CD4-positive, alpha-beta T cell treated with Interleukin-12 subunit alpha and Interleukin-12 subunit beta, for 1 hour (primary cell): ENCODE measurements around the gene ZCCHC7.
"Not testable (repeated sequence)": the region's sequence is repeated elsewhere in the genome, so short reads cannot be mapped to it uniquely, and the experiment has no call there.

Experiments used
- DNase-seq: peaks from one replicate; pipeline ENCODE4 v3.0.0-alpha.2; 2020

ZCCHC7 gene

DNA sequence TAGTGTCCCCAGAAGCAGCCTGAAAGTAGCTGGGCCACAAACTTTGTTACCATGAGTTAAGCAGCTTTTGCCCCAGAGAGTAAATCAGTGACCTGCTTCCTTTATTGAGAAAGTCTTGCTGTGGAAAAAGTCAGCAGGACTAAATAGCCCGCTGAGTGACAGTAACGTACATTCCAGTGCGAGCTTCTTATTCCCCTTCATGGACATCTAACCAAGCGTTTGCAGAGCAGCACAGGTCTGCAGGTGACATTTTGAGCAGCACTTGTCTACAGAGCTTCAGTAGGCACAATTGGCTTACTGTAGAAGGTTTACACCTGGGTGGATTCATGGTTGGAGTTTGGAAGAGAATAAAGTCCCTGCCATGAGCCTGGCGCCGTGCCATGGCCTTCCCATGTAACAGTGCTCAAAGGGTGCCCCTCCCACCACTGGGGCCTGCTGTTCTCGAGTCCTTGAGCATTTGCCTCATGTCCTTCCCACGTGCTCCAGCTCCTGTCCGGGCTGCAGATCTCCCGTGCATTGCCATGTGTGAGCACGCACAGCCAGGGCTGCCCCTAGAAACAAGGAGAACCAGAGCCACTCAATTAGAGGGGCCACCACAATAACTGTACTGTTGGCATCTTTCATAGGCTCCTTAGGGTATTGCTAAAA, 260.8 kb downstream of the ZCCHC7 start:
- DNase-seq = no peak

DNA sequence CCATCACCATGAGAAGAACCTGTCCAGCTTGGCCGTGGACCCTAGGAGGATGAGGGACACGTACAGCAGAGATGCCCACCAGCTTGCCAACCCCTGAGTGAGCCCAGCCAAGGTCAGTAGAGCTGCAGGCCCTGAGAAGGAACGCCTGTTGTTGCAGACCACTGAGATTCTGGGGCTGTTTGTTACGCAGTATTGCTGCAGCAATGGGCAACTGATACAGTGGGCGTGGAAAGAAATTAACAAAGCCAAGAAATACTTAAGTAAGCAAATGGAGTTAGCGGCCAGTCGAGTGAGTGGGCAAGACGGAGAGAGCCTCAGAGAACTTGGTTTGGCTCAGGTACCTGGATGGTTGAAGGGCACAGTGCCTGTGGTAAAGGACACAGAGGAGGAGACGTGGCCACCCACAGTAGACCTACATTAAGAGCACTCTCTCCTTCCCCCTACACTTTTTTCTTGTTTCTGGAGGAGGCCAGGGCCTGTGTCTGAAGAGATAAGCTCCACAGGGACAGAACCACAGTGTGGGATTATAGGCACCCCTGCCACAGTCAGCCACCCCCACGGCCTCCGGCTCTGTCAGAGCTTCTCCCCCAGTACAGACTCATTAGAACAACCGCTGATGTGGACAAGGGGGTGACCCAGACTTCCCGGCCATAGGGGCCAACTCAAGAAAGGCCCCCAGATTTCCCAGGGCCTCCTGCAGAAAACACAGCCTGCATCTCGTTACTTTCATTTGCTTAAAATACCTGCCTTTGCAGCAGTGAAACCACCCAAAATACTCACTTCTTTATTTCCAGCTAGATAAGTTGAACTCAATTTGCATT, 262.0 kb downstream of the ZCCHC7 start:
- no peak for DNase-seq

DNA sequence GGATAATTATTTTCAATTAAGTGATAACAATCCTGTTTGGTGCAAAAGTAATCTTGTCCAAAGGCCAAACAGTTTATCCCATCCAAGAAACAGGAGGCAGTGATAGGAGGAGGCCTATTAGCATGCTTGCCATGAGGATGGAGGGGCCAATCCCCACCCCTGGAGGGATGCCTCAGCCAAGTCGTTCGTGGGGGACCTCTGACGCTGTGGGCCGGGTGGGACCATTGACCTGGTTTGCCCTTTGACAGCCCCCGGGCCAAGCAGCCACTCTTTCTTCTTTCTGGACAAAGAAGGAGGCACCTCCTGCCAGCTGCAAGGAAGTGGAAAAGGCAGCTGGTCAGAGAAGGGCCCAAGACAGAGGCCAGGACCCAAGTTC, 262.6 kb downstream of the ZCCHC7 start:
- no peak for DNase-seq

DNA sequence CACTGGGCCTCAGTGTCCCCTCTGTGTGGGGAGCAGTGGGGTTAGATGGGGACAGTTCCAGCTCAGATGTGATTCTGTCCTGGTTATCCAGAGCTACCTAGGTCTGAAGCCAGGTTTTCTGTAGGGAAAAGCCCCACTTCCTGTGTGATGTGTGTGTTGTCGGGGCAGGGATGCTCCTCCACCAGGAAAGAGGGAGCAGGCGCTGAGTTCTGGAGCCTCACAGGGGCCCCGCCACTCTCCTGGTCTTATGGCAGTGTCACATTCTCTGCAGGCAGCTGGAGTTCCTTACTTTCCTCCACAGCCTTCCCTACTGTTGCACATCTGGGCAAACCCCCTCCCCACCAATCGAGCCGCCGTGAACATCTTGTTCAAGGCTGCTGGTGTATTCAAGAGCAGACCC, 263.0 kb downstream of the ZCCHC7 start:
- no peak for DNase-seq

DNA sequence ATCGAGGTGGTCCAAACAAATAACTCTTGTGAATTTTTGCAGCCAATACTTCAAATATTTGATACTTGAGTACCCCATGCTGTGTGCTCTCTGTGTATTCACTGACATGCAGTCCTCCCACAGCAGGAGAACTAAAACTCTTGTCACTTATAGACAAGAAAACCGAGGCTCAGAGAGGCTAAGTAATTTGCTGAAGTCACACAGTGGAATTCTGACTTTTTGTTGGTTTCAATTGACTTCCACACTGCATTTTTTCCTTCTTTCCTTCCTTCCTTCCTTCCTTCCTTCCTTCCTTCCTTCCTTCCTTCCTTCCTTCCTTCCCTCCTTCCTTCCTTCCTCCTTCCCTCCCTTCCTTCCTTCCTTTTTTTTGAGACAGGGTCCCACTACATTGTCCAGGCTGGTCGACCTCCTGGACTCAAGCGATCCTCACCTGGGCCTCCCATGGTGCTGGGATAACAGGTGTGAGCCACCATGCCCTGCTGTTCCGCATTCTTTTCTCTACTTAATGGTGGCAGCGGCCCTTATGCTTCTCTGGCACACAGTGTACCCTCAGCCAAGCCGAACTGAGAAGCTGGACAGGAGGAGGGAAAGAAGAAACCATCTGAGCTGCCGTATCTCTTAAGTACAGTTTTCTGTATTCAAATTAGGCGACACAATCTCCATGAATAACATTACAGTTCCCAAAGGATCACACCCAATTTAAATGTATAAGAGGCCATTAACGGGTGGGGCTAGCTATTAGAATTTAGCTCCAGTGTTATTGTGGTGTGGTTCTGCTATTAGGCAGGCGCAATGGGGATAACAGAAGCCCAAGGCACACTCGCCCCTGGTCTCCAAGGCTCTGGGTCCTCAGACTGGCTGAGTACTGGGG, 263.7 kb downstream of the ZCCHC7 start:
- DNase-seq = no peak

DNA sequence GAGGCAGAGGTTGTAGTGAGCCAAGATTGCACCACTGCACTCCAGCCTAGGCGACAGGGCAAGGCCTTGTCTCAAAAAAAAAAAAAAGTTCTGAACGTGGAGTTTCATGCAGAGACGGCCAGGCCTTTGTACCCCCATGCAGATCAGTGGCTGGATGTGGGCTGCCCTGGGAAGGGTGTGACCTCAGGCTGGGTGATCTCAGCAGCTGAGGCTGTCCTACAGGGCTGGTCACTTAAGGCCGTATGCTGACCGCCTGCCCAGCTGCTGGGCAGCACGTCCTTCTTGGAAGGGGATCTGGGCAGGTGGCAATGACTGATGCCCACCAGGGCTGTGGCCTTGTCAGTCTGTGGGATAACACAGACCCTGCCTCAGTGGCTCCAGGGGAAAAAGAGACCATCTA, 264.9 kb downstream of the ZCCHC7 start:
- DNase-seq = no peak

DNA sequence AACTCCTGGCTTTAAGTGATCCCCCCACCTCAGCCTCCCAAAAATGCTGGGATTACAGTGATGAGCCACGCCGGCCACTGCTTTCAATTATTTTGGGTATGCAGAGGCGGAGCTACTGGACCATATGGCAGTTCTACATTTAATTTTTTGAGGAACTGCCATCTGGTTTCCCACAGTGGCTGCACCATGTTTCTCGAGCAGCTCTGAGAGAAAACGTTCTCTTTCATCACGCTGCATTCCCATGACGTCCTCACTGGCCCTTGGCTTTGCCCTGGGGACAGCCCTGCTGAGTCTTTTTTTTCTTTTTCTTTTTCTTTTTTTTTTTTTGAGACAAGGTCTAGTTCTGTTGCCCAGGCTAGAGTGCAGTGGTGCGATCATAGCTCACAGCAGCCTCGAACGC, 266.6 kb downstream of the ZCCHC7 start:
- DNase-seq = no peak

GRCh38 chr9:37390759-37391158, 270.4 kb downstream of the ZCCHC7 start:
- peak; percentile 31 for DNase-seq

- DNase-seq = no peak
These were observed 271.9 kb downstream of the ZCCHC7 start for GRCh38 chr9:37392272-37392671.

DNA sequence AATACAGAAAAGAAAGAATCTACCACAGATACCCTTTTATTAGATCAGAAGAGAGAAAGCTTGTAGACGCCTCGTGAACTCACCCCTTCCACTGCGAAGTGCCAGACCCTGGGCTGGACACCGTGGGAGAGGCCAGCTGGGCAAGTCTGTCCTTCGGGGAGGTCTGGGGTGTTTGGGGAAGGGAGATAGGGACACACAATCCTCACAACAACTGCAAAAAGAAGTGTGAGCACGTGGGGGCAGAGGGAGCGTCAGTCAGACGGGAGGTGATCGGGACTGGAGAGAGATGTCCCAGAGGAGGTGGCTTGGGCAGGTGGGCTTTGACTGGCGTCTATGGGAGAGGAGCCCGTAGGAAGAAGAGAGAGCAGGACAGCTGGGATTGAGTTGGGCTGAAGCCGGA, 274.9 kb downstream of the ZCCHC7 start:
- no peak for DNase-seq

DNA sequence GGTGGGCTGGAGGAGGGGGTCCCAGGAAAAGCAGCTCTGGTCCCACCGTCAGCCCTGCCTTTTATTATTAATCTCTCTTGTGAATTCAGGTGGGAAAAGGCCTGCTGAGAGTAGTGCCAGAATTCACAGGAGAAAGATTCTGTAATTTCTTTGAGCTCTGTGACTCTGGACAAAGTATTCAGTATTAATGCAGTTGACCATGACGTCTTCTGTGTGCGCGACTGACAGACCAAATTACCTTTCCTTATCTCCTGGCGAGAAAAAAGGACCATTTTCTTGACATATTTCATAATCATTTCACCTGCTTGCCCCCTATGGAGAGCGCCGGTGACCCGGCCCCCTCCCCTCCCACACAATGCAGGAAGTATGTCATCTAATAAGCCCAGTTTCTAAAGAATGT, 275.3 kb downstream of the ZCCHC7 start:
- no peak for DNase-seq

DNA sequence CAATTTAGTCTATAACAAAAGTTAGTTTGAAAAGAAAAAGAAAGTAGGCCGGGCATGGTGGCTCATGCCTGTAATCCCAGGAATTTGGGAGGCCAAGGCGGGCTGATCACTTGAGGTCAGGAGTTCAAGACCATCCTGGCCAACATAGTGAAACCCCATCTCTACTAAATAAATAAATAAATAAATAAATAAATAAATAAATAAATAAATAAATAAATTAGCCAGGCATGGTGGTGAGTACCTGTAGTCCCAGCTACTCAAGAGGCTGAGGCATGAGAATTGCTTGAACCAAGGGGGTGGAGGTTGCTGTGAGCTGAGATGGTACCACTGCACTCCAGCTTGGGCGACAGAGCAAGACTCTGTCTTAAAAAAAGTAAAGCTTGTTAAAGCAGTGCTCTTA, 277.6 kb downstream of the ZCCHC7 start:
- not testable (repeated sequence) for DNase-seq

- DNase-seq = no peak
These were observed 278.2 kb downstream of the ZCCHC7 start for GRCh38 chr9:37398464-37399025.

DNA sequence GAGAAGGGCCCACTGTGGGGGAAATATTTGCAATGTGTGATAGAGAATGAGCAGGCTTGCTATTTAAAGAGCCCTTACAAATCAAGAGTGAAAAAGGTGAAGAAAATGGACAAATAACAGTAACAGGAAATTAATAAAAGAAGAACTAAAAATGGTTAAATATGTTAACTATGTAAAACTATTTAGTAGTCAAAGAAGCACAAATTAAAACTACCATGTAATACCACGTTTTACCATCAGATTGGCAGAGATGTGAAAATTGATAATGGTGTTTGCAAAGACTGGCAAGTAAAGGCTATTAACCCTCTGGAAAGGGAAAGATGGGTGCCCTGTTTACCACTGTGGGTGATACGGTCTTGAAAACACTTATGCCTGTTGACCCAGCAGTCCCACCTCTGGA, 279.0 kb downstream of the ZCCHC7 start:
- DNase-seq = no peak

DNA sequence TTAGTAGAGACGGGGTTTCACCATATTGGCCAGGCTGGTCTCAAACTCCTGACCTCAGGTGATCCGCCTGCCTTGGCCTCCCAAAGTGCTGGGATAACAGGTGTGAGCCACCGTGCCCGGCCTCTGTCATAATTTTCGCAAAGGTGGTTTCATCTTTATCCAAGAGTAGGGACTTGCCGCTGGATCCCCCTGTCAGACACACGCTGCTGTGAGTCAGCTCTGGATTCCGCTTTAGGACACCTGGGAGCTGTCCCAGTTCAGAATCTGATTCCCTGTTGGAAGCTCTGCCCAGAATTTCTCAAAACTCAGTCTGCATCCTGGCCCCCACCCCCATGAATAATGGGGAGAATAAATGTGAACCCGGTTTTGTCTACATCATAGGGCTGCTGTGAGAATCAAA, 284.2 kb downstream of the ZCCHC7 start:
- DNase-seq = no peak

DNA sequence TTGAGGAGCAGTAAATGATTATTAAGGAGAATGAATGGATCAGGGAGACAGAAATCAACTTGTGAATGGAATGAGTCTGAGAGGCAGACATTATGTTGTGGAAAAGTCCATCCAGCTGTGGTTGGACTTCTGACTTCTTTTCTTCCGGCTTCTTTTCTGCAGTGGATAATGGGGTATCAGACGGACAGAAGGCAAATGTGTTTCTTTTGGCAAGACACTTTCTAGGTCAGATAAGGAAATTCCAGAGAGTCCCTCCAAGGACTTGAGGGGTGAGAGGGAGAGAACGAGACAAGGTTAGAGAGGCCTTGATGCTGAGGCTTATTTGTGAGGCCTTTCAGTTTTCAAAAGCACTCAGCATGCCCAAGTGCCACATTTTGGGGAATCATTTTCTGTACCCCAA, 285.0 kb downstream of the ZCCHC7 start:
- DNase-seq = no peak

GRCh38 chr9:37405764-37406380, 285.5 kb downstream of the ZCCHC7 start:
- no peak for DNase-seq

DNA sequence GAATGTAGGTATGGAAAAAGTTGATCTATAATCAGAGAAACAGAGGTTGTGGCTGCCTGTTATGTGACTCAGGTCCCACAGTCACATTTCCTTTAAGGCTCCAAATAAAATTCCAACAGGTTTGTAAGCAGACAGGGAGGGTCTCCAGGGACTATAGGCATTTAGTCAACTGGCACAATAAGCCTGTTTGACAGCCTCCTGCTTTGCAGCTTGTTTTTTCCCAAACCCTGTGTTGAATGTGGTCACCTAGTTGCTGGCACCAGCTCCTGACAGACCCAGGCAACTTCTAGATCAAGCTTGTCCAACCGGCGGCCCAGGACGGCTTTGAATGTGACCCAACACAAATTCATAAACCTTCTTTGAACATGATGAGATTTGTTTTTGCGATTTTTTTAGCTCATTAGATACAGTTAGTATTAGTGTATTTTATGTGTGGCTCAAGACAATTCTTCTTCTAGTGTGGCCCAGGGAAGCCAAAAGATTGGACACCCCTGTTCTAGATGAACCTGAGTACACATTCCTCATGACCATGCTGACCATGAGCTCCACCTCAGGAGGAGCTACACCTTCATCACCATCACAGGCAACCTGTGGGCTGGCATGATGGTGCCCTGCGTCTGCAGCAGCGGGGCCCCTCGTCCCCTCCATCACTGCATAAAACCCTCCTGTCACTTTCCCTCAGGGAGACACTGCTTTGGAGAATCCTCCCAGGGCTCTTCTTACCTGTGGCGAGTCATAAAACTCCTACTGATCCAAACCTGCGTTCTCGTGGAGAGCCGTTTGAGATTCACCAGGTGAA, 286.4 kb downstream of the ZCCHC7 start:
- DNase-seq = no peak

- DNase-seq = no peak
These were observed 287.1 kb downstream of the ZCCHC7 start for GRCh38 chr9:37407468-37407867.
